GM20000 (cell line): ENCODE data around the gene PTPN6.

ENCODE experiments used
- DNase-seq: peaks from one replicate; pipeline ENCODE4 v3.0.0; 2012; ENCODE audit warnings: low spot score
- CTCF ChIP-seq: IDR thresholded peaks from 2 replicates; pipeline ENCODE4 v1.5.1; 2012; ENCODE audit warnings: mild to moderate bottlenecking, control low read depth; ENCODE audit errors: extremely low read depth, missing control alignments

The PTPN6 gene

GRCh38 chr12:6960593-6961277 is 9.6 kb downstream of the PTPN6 start:
- DNase-seq = peak; percentile 62
- peak; percentile 67 for TF ChIP-seq CTCF

GRCh38 chr12:6961278-6961694 is 10.1 kb downstream of the PTPN6 start:
- no peak for TF ChIP-seq CTCF
- peak; percentile 52 for DNase-seq

GRCh38 chr12:6961695-6962284 is 10.6 kb downstream of the PTPN6 start:
- peak; percentile 68 for DNase-seq
- TF ChIP-seq CTCF = peak; percentile 40

GRCh38 chr12:6962285-6963015 is 11.3 kb downstream of the PTPN6 start:
- DNase-seq = no peak
- no peak for TF ChIP-seq CTCF

GRCh38 chr12:6963016-6963731 is 12.0 kb downstream of the PTPN6 start:
- no peak for DNase-seq
- no peak for TF ChIP-seq CTCF

GRCh38 chr12:6963791-6964413 is 12.7 kb downstream of the PTPN6 start:
- DNase-seq = no peak
- TF ChIP-seq CTCF = no peak
